ENCODE data around the gene CCDC157. TPM values are rescaled to one million over a fixed set of nuclear protein-coding genes. Genes with fewer than 3 reads are reported as not detected.

The CCDC157 gene
- total and polyA plus RNA-seq, 2 of the 4 experiments (the other 2 are of a cell fraction) = 0.90 to 2.2 TPM

DNA sequence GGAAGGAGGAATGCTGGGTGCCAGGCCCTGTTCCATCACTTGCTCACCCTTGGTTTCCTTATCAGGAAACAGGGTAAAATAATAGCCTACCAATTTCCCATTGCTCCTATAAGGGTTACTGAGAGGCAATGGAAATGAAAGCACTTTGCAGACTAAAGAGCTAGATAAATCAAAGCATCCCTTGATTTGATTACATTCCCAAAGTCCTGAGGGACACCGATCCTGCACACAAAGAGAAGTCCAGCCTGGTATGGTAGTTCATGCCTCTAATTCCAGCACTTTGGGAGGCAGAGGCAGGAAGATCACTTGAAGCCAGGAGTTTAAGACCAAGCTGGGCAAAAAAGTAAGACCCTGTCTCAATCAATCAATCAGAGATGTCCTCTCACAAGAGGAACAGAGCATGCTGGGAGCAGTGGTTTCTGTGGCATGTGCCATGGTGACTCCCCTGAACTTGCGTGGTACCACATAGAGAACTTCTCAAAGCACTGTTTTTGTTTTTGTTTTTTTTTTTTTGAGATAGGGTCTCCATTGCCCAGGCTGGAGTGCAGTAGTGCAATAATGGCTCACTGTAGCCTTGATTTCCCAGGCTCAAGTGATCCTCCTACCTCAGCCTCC is 40.7 kb upstream of the CCDC157 start (continued):
- TF ChIP-seq MAFK (IDR thresholded peaks at IDR 0.05; ENCODE audit: low read depth, low read length) = no peak

DNA sequence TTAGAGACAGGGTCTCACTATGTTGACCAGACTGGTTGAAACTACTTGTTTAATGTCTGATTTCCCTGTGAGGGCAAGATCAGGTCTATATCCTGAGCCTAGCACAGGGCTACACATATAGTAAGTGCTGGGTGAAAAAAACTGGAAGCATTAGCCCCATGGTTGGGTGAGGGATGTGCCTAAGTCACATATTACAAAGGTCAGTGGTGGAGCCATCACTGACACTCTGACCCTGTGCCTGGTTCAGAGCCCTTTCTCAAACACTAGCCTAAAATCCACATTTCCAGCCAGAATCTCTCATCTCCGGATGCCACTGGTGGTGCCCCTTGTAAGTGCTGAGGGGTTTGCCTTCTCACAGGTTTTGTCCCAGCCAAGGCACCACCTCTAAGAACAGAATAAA is 39.0 kb upstream of the CCDC157 start:
- peak overlapping the region; percentile 24; the same call in 1 of the 2 replicates for H4K5ac ChIP-seq (ENCODE audit: low read depth, low read length)
- ATAC-seq (ENCODE audit: low read depth) (no peak), DNase-seq (no peak)
- ChIA-PET CTCF (no interaction called here), POLR2A (ENCODE audit: unreplicated experiment) (no interaction called here)
- H3K18ac ChIP-seq (ENCODE audit: low read depth, low read length) = peak overlapping the region; percentile 54; the same call in 1 of the 2 replicates
- H3K14ac ChIP-seq (replicated peaks; ENCODE audit: low read depth, low read length) = no peak overlapping the region
- peaks cover 18% of the 10 kb centered on the region for H3K36me3 ChIP-seq (ENCODE audit: control insufficient read depth, insufficient read depth, low read length)
- no peak overlapping the region for H2AK9ac ChIP-seq (replicated peaks; ENCODE audit: low read depth, low read length, poor library complexity)
- H4K8ac ChIP-seq (ENCODE audit: low read depth in 2 of 2, low read length in 2 of 2) = 0 out of 4 replicates have a peak overlapping the region, but pooled peaks of 1 of the 2 experiments have one; percentile 17
- H3K79me1 ChIP-seq (ENCODE audit: low read depth in 1 of 2, low read length in 2 of 2) = peaks cover 44 to 94% of the 10 kb centered on the region in 2 experiments
- H2AK5ac ChIP-seq (ENCODE audit: low read depth, low read length) = peak overlapping the region; percentile 29; the same call in 1 of the 2 replicates
- TF ChIP-seq POLR2A (IDR thresholded peaks at IDR 0.05; ENCODE audit: low read depth, low read length) (no peak), MAFK (IDR thresholded peaks at IDR 0.05; ENCODE audit: low read depth, low read length) (no peak), MAZ (IDR thresholded peaks at IDR 0.05; ENCODE audit: borderline replicate concordance, low read depth, low read length) (no peak), CHD1 (IDR thresholded peaks at IDR 0.05; ENCODE audit: low read depth, low read length) (no peak), NFE2L2 (IDR thresholded peaks at IDR 0.05; ENCODE audit: low read depth, low read length) (no peak)
- TF ChIP-seq, protein P1, sequence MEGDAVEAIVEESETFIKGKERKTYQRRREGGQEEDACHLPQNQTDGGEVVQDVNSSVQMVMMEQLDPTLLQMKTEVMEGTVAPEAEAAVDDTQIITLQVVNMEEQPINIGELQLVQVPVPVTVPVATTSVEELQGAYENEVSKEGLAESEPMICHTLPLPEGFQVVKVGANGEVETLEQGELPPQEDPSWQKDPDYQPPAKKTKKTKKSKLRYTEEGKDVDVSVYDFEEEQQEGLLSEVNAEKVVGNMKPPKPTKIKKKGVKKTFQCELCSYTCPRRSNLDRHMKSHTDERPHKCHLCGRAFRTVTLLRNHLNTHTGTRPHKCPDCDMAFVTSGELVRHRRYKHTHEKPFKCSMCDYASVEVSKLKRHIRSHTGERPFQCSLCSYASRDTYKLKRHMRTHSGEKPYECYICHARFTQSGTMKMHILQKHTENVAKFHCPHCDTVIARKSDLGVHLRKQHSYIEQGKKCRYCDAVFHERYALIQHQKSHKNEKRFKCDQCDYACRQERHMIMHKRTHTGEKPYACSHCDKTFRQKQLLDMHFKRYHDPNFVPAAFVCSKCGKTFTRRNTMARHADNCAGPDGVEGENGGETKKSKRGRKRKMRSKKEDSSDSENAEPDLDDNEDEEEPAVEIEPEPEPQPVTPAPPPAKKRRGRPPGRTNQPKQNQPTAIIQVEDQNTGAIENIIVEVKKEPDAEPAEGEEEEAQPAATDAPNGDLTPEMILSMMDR (conservative IDR thresholded peaks at IDR 0.05; ENCODE audit: low read depth, low read length) = no peak
- peak overlapping the region; percentile 24; the same call in 1 of the 2 replicates for H4K91ac ChIP-seq (ENCODE audit: insufficient read depth, low read depth, low read length)
- H3K4me1 ChIP-seq (ENCODE audit: control insufficient read depth, insufficient read depth, low read length) = peaks cover 33% of the 10 kb centered on the region
- no peak overlapping the region for H3K9ac ChIP-seq (ENCODE audit: low read depth, low read length)
- peak overlapping the region; percentile 0; the same call in 1 of the 2 replicates for H2BK120ac ChIP-seq (ENCODE audit: low read depth, low read length)
- peak overlapping the region; percentile 1 for H3K4ac ChIP-seq (ENCODE audit: low read depth, low read length)
- H2BK15ac ChIP-seq (ENCODE audit: low read depth, low read length) = no peak overlapping the region; the same call in 2 of the 3 replicates
- no peaks in the 10 kb centered on the region for H3K9me3 ChIP-seq (ENCODE audit: control insufficient read depth, insufficient read depth, low read length)
- WGBS, 2 experiments (ENCODE audit: extremely low coverage in 2 of 2, insufficient read length in 1 of 2) = no CpG with 5 or more reads among the region's 1 CpG
- H2BK5ac ChIP-seq (ENCODE audit: low read depth, low read length, poor library complexity, severe bottlenecking) = no peak overlapping the region
- H3K56ac ChIP-seq (ENCODE audit: extremely low read depth, insufficient read depth, low read length) = no peak overlapping the region
- no peak overlapping the region for H2AFZ ChIP-seq (replicated peaks; ENCODE audit: low read length, poor library complexity)
- BruUV-seq (replicated peaks) = no TSS peak
- 0 out of 2 replicates have a peak overlapping the region, but pooled peaks have one; percentile 1 for H3K23ac ChIP-seq (ENCODE audit: low read depth, low read length)
- peak overlapping the region; percentile 30; the same call in 1 of the 2 replicates for H3K27ac ChIP-seq (ENCODE audit: insufficient read depth, low read length)
- dilution Hi-C loops (cut with HindIII; ENCODE audit: low sequenced_read_pairs, unreplicated experiment) = no loop called here
- H2BK20ac ChIP-seq (ENCODE audit: low read depth, low read length) = peak overlapping the region; percentile 1; the same call in 1 of the 2 replicates
- in situ Hi-C loops (cut with MboI; ENCODE audit: low sequenced_read_pairs) = no loop called here
- H3K4me3 ChIP-seq (ENCODE audit: insufficient read depth, low read depth, low read length) = no peak overlapping the region
- no peak overlapping the region for H3K4me2 ChIP-seq (ENCODE audit: low read depth, low read length)
- no peaks in the 10 kb centered on the region for H3K27me3 ChIP-seq (ENCODE audit: control insufficient read depth, insufficient read depth, low read length)
- H3K9me1 ChIP-seq (ENCODE audit: insufficient read depth, low read length) = peaks cover 63% of the 10 kb centered on the region
- intact Hi-C loops (cut with micrococcal nuclease) = no loop called here
- peaks cover 77% of the 10 kb centered on the region for H4K20me1 ChIP-seq (ENCODE audit: insufficient read depth, low read length)

Measured in IMR-90 (cell line).